Liver (tissue), 9 donors: Measurements from ENCODE around the gene C1GALT1. TPM values are rescaled to one million over a fixed set of nuclear protein-coding genes. Genes with fewer than 3 reads are reported as not detected.

Source experiments
- DNase-seq: peaks from one replicate; pipeline ENCODE4 v3.0.0-alpha.2; 2017; ENCODE audit warnings: low spot score
- H3K27ac ChIP-seq, 2 donors: one replicate each; pipeline ENCODE4 v1.7.0; 2013; ENCODE audit warnings: inconsistent platforms in 2 of 2, low read length in 2 of 2, control low read depth in 1 of 2, low read depth in 1 of 2, mild to moderate bottlenecking in 1 of 2
- H3K27me3 ChIP-seq, 4 donors: one replicate each; pipeline versions ENCODE4 v1.6.1 to v1.7.0; 2013; ENCODE audit warnings: low read length in 3 of 4, inconsistent platforms in 1 of 4, mild to moderate bottlenecking in 1 of 4, moderate library complexity in 1 of 4; ENCODE audit not compliant: control insufficient read depth in 4 of 4, insufficient read depth in 4 of 4
- H3K36me3 ChIP-seq, 4 donors: one replicate each; pipeline versions ENCODE4 v1.6.1 to v1.7.0; 2013; ENCODE audit warnings: low read length in 3 of 4, mild to moderate bottlenecking in 3 of 4, low read depth in 1 of 4, moderate library complexity in 1 of 4; ENCODE audit not compliant: control insufficient read depth in 4 of 4, insufficient read depth in 3 of 4
- H3K4me1 ChIP-seq, 4 donors: one replicate each; pipeline versions ENCODE4 v1.6.1 to v1.7.0; 2013; ENCODE audit warnings: low read length in 3 of 4, mild to moderate bottlenecking in 3 of 4, moderate library complexity in 1 of 4; ENCODE audit not compliant: control insufficient read depth in 4 of 4, insufficient read depth in 4 of 4
- H3K4me3 ChIP-seq, 3 donors: one replicate each; pipeline versions ENCODE4 v1.6.1 to v1.7.0; 2013; ENCODE audit warnings: low read length in 3 of 3, control low read depth in 1 of 3, low read depth in 1 of 3, mild to moderate bottlenecking in 1 of 3
- H3K9ac ChIP-seq, 2 donors: one replicate each; pipeline ENCODE4 v1.7.0; 2013; ENCODE audit warnings: low read length in 2 of 2, mild to moderate bottlenecking in 2 of 2, moderate library complexity in 2 of 2, control low read depth in 1 of 2, low read depth in 1 of 2
- H3K9me3 ChIP-seq, 4 donors: one replicate each; pipeline versions ENCODE4 v1.6.1 to v1.7.0; 2013; ENCODE audit warnings: low read length in 3 of 4; ENCODE audit not compliant: control insufficient read depth in 4 of 4
- FOXA2 ChIP-seq: IDR thresholded peaks from 2 replicates; pipeline ENCODE4 v1.6.1; 2016; ENCODE audit warnings: antibody characterized with exemption
- GABPA ChIP-seq, 2 donors: IDR thresholded peaks in 1 of 2; conservative IDR thresholded peaks in 1 of 2; 2 replicates each; pipeline ENCODE4 v1.6.1; 2016; ENCODE audit warnings: antibody characterized with exemption in 2 of 2, mild to moderate bottlenecking in 1 of 2, moderate library complexity in 1 of 2
- HNF4G ChIP-seq: IDR thresholded peaks from 2 replicates; pipeline ENCODE4 v1.6.1; 2016; ENCODE audit warnings: antibody characterized with exemption
- JUND ChIP-seq, 2 donors: IDR thresholded peaks; 2 replicates each; pipeline ENCODE4 v1.6.1; 2016; ENCODE audit warnings: antibody characterized with exemption in 2 of 2
- MAX ChIP-seq: IDR thresholded peaks from 2 replicates; pipeline ENCODE4 v1.6.1; 2016; ENCODE audit warnings: antibody characterized with exemption
- NR2F2 ChIP-seq: IDR thresholded peaks from 2 replicates; pipeline ENCODE4 v1.6.1; 2016; ENCODE audit warnings: antibody characterized with exemption
- RAD21 ChIP-seq, 2 donors: IDR thresholded peaks; 2 replicates each; pipeline ENCODE4 v1.6.1; 2016; ENCODE audit warnings: antibody characterized with exemption in 2 of 2, mild to moderate bottlenecking in 2 of 2
- REST ChIP-seq: IDR thresholded peaks from 2 replicates; pipeline ENCODE4 v1.6.1; 2016; ENCODE audit warnings: antibody characterized with exemption, mild to moderate bottlenecking
- RXRA ChIP-seq, 2 donors: IDR thresholded peaks; 2 replicates each; pipeline ENCODE4 v1.6.1; 2017 to 2018; ENCODE audit warnings: antibody characterized with exemption in 2 of 2, mild to moderate bottlenecking in 1 of 2
- SP1 ChIP-seq: IDR thresholded peaks from 2 replicates; pipeline ENCODE4 v1.6.1; 2018; ENCODE audit warnings: antibody characterized with exemption, mild to moderate bottlenecking
- TAF1 ChIP-seq: conservative IDR thresholded peaks from 2 replicates; pipeline ENCODE4 v1.6.1; 2016; ENCODE audit warnings: antibody characterized with exemption, mild to moderate bottlenecking
- YY1 ChIP-seq: IDR thresholded peaks from 2 replicates; pipeline ENCODE4 v1.6.1; 2016; ENCODE audit warnings: antibody characterized with exemption, mild to moderate bottlenecking
- WGBS: extraction: QIAGEN DNeasy Blood & Tissue Kit; methylation state at CpG from one replicate; pipeline ENCODE4 v1.1.7; 2013; 5-methylcytosine and 5-hydroxymethylcytosine counted together
- polyA plus RNA-seq, 2 donors: library from polyadenylated mRNA; stranded (reverse) in 1 of 2; unstranded in 1 of 2; fragments of 200-250 nt in 1 of 2; fragments of >200 nt in 1 of 2; fragmentation: Nextera tagmentation in 1 of 2; extraction: Ambion mirVana in 1 of 2; gene quantifications; one replicate each; pipeline versions ENCODE4 v1.2.1 to v1.2.3, GENCODE V29; 2013 to 2015
- total RNA-seq, 2 donors: library from RNA; depleted of rRNA; stranded (reverse); fragments of >200 nt; gene quantifications; one replicate each; pipeline ENCODE4 v1.2.3, GENCODE V29; 2014
- TF ChIP-seq, protein P1 (sequence below): IDR thresholded peaks from 2 replicates; pipeline ENCODE4 v1.6.1; 2016; ENCODE audit warnings: antibody characterized with exemption
- donor health status: healthy.
- donor health status: healthy.
- donor health status: healthy.
- donor health status: healthy.
- donor health status: healthy.

Gene C1GALT1
- total and polyA plus RNA-seq, 4 donors = 5.6 to 28.6 (median 12.5) TPM

- 94% methylated on average over 12 of the region's 12 CpGs for WGBS
- Histone ChIP-seq H3K27ac (no peak overlapping the region), H3K9me3 (no peaks in the 10 kb centered on the region), H3K27me3 (no peaks in the 10 kb centered on the region), H3K4me1 (peaks cover 0 to 2% (median 0%) of the 10 kb centered on the region in 4 donors), H3K4me3 (no peak overlapping the region), H3K36me3 (peaks cover 0 to 3% (median 2%) of the 10 kb centered on the region in 4 donors), H3K9ac (no peak overlapping the region)
- TF ChIP-seq RXRA (IDR thresholded peaks at IDR 0.05) = no peak
- no peak for TF ChIP-seq REST
- TF ChIP-seq JUND (IDR thresholded peaks at IDR 0.05) = no peak
- TF ChIP-seq, protein P1, sequence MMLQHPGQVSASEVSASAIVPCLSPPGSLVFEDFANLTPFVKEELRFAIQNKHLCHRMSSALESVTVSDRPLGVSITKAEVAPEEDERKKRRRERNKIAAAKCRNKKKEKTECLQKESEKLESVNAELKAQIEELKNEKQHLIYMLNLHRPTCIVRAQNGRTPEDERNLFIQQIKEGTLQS = no peak
- TF ChIP-seq MAX = no peak
- no peak for TF ChIP-seq SP1
- TF ChIP-seq NR2F2 = no peak
- no peak for TF ChIP-seq HNF4G
- TF ChIP-seq RAD21 (IDR thresholded peaks at IDR 0.05) = no peak
- TF ChIP-seq GABPA (IDR thresholded peaks at IDR 0.05 in 1 of 2, conservative IDR thresholded peaks at IDR 0.05 in 1 of 2) = no peak
- TF ChIP-seq YY1 = no peak
- no peak for TF ChIP-seq FOXA2
- TF ChIP-seq TAF1 = no peak
- DNase-seq = no peak
These were observed 28.3 kb downstream of the C1GALT1 start for GRCh38 chr7:7210475-7211237.

GRCh38 chr7:7212612-7213011, 30.3 kb downstream of the C1GALT1 start:
- Histone ChIP-seq H3K27ac (no peak overlapping the region), H3K9ac (no peak overlapping the region), H3K27me3 (no peaks in the 10 kb centered on the region), H3K4me3 (no peak overlapping the region), H3K9me3 (no peaks in the 10 kb centered on the region), H3K4me1 (peaks cover 0 to 2% (median 0%) of the 10 kb centered on the region in 4 donors), H3K36me3 (peaks cover 0 to 9% (median 2%) of the 10 kb centered on the region in 4 donors)
- 87% methylated on average over 2 of the region's 2 CpGs for WGBS
- TF ChIP-seq MAX = no peak
- no peak for TF ChIP-seq HNF4G
- no peak for TF ChIP-seq SP1
- no peak for TF ChIP-seq JUND (IDR thresholded peaks at IDR 0.05)
- TF ChIP-seq TAF1 = no peak
- DNase-seq = no peak
